Measurements from ENCODE around the gene FER1L5. TPM values are rescaled to one million over a fixed set of nuclear protein-coding genes. Genes with fewer than 3 reads are reported as not detected.
"Not testable (repeated sequence)": the region's sequence is repeated elsewhere in the genome, so short reads cannot be mapped to it uniquely, and the experiment has no call there.

The FER1L5 gene
- total RNA-seq, 1 experiment from 2014 or later = 0.24 TPM

DNA sequence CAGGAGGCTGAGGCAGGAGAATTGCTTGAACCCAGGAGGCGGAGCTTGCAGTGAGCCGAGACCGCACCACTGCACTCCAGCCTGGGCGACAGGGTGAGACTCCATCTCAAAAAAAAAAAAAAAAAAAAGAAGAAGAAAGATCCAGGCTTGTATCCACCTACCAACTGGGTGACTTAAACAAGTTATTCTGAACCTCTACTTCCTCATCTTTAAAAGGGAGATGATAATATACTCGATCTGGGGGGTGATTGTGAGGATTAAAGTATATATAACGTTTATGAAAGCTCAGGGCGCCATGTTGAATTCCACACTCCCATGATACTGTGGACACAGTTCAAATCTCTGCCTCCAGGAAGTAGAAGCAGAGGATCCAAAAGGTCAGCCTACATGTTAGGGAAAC lies 12.2 kb downstream of the FER1L5 start:
- not testable (repeated sequence) for H3K27me3 ChIP-seq (ENCODE audit: control insufficient read depth, insufficient read depth, low read length); DNase-seq; H3K4me3 ChIP-seq (ENCODE audit: insufficient read depth, low read depth, low read length); H3K36me3 ChIP-seq (replicated peaks; ENCODE audit: control insufficient read depth, insufficient read depth, low read length)

DNA sequence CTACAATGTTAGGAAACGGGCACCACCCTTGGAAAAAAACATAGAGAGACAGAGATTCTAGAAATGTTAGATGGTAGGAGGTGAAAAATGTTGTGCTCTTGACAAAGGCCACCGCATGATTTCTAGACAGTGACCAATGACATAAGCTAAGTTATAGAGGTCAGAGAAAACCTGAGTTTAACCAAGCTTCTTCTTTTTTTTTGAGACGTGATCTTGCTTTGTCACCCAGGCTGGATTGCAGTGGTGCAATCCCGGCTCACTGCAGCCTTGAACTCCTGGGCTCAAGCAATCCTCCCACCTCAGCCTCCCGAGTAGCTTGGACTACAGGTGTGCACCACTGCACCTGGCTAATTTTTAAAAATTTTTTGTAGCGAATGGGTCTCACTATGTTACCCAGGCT lies 13.0 kb downstream of the FER1L5 start:
- Histone ChIP-seq H3K36me3 (replicated peaks; ENCODE audit: control insufficient read depth, insufficient read depth, low read length) (no peaks in the 10 kb centered on the region), H3K4me3 (ENCODE audit: insufficient read depth, low read depth, low read length) (no peak overlapping the region), H3K27me3 (ENCODE audit: control insufficient read depth, insufficient read depth, low read length) (no peaks in the 10 kb centered on the region)
- no peak for DNase-seq

DNA sequence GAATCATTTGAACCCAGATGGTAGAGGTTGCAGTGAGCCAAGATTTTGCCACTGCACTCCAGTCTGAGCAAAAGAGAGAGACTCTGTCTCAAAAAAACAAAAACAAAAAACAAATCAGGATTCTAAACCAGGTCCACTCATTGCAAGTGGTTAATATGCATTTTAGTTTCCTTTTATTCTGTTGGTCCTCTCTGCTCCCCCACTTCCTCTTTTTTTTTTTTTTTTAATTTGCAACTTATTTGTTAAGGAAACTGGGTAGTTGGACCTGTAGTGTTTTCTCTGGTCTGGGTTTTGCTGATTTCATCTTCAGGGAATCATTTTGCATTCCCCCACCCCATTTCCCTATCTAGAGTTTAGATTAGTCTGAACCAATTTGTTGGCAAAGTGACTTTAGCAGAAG lies 14.0 kb downstream of the FER1L5 start:
- no peaks in the 10 kb centered on the region for H3K27me3 ChIP-seq (ENCODE audit: control insufficient read depth, insufficient read depth, low read length)
- no peaks in the 10 kb centered on the region for H3K36me3 ChIP-seq (replicated peaks; ENCODE audit: control insufficient read depth, insufficient read depth, low read length)
- no peak for DNase-seq
- H3K4me3 ChIP-seq (ENCODE audit: insufficient read depth, low read depth, low read length) = no peak overlapping the region

DNA sequence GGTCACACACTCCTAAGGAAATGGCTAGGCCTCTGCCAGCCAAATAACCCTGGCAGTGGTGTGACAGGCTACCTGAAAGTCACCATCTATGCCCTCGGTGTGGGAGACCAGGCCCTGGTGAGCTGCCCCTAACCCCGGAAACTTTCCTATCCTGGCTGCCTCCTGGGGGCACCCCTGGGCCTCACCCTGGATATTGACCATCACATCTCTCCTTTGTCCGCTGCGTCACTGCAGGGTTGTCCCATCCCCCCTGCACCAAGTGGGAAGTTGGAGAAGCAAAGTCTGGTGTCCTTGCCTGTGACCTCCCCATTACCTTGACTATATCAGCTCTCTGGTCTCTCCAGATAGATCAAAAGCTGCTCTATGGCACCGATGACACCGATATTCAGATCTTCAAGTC lies 18.8 kb downstream of the FER1L5 start:
- no peak overlapping the region for H3K4me3 ChIP-seq (ENCODE audit: insufficient read depth, low read depth, low read length)
- DNase-seq = no peak
- no peaks in the 10 kb centered on the region for H3K27me3 ChIP-seq (ENCODE audit: control insufficient read depth, insufficient read depth, low read length)
- no peaks in the 10 kb centered on the region for H3K36me3 ChIP-seq (replicated peaks; ENCODE audit: control insufficient read depth, insufficient read depth, low read length)

DNA sequence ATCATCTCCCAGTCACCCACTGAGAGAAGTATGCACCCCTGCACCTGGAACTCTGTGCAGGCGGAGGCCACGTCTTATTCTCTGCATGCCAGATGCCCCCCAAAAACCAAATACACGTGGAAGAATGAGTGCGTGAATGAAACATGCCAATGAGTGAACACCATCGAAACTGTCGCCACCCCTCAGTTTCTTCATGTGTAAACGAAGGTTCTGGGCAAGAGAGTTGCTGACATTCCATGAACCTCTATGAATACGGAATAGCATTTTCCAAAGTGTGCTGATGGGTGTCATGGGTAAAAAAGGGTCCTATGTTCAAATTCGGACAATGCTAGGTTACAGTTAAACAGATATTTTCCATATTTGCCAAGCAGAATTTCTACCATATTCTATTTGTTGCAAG lies 19.8 kb downstream of the FER1L5 start:
- Histone ChIP-seq H3K27me3 (ENCODE audit: control insufficient read depth, insufficient read depth, low read length) (no peaks in the 10 kb centered on the region), H3K4me3 (ENCODE audit: insufficient read depth, low read depth, low read length) (no peak overlapping the region), H3K36me3 (replicated peaks; ENCODE audit: control insufficient read depth, insufficient read depth, low read length) (no peaks in the 10 kb centered on the region)
- DNase-seq = no peak

DNA sequence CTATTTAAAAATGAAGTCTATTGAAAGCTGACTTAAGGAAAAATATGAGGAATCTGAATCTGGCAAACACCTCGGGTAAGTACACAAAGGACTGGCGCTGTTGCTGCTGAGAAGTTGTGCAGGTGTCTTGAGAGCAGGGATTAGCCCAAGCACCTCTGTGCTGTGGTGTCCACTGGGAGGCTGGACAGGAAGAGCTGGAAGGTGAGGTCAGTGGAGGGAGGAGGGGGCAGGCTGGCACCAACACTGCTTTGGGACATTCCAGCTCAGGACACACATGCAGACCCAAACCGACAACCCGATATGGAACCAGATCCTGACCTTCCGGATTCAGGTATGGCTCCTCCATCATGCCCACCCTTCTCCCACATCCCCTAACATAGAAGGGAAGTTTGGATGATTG lies 20.6 kb downstream of the FER1L5 start:
- no peak for DNase-seq
- no peaks in the 10 kb centered on the region for H3K36me3 ChIP-seq (replicated peaks; ENCODE audit: control insufficient read depth, insufficient read depth, low read length)
- no peaks in the 10 kb centered on the region for H3K27me3 ChIP-seq (ENCODE audit: control insufficient read depth, insufficient read depth, low read length)
- H3K4me3 ChIP-seq (ENCODE audit: insufficient read depth, low read depth, low read length) = no peak overlapping the region

DNA sequence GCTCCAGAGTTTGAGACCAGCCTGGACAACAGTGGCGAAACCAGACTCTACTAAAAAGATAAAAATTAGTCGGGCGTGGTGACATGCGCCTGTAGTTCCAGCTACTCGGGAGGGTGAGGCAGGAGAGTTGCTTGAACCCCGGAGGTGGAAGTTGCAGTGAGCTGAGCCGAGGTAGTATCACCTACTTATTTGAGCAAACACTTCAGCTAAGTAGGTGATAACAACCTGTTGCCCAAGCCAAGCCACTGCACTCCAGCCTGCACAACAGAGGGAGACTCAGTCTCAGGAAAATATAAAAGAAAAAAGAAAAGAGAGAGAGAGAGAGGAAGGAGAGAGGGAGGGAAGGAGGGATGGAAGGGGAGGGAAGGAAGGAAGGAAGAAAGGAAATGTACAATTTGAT lies 21.3 kb downstream of the FER1L5 start:
- no peaks in the 10 kb centered on the region for H3K27me3 ChIP-seq (ENCODE audit: control insufficient read depth, insufficient read depth, low read length)
- DNase-seq = no peak
- no peak overlapping the region for H3K4me3 ChIP-seq (ENCODE audit: insufficient read depth, low read depth, low read length)
- H3K36me3 ChIP-seq (replicated peaks; ENCODE audit: control insufficient read depth, insufficient read depth, low read length) = no peaks in the 10 kb centered on the region

DNA sequence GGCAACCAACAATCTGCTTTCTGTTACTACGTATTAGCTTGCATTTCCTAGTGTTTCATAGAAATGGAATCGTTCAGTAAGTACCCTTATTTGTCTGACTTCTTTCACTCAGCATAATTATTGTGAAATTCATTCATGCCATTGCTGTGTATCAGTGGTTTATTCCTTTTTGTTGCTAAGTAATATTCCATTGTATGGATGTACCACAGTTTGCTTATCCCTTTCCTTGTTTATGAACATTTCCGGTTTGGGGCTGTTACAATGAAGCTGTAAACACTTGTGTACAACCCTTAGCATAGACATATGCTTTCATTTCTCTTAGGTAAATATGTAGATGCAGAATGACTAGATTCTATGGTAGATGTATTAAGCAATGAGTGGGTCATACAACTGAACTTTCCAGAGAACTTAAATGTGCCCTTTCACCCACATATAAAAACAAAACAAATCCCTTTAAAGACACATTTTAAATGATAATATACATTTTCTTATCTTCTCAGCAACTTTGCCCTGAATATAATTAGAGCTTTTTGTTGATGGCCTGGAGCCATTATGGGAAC lies 21.9 kb downstream of the FER1L5 start:
- Histone ChIP-seq H3K4me3 (ENCODE audit: insufficient read depth, low read depth, low read length) (no peak overlapping the region), H3K36me3 (replicated peaks; ENCODE audit: control insufficient read depth, insufficient read depth, low read length) (no peaks in the 10 kb centered on the region), H3K27me3 (ENCODE audit: control insufficient read depth, insufficient read depth, low read length) (no peaks in the 10 kb centered on the region)
- no peak for DNase-seq

DNA sequence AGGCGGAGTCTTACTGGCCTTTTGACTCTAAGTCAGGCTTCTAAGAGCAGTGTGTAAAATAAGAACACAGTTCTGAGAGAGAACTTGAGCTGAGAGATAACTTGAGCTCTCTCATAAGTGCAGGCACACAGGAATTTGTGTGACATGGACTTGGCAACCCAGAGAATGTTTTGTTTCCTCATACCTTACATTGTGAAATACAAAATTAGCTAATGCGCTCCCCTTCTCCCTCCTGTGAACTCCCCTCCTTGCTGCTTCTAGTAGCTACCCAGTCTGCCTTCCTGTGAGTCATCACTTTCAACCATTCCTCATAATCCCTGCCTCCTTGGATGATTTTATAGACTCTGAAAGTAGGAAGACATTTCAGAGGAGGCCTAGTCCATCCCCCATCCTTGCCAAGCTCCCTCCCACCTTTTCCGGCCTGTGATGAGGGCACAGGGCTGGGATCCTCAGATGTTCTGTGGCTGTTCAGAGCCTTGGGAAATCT lies 22.6 kb downstream of the FER1L5 start:
- H3K4me3 ChIP-seq (ENCODE audit: insufficient read depth, low read depth, low read length) = no peak overlapping the region
- no peak for DNase-seq
- H3K27me3 ChIP-seq (ENCODE audit: control insufficient read depth, insufficient read depth, low read length) = no peaks in the 10 kb centered on the region
- H3K36me3 ChIP-seq (replicated peaks; ENCODE audit: control insufficient read depth, insufficient read depth, low read length) = no peaks in the 10 kb centered on the region

DNA sequence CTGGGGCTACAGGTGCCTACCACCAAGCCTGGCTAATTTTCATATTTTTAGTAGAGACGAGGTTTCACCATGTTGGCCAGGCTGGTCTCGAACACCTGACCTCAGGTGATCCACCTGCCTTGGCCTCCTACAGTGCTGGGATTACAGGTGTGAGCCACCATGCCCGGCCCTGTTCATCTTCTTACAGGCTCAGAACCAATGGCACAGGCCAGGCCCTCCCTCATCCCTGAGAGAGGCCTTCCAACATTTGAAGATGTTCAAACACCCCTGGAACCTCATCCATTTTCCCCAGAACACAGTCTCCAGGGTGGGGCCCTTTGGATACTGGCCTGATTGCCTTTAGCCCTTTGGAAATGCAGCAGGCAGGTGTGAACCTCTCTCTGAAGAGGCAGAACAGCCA lies 23.2 kb downstream of the FER1L5 start:
- not testable (repeated sequence) for DNase-seq; H3K36me3 ChIP-seq (replicated peaks; ENCODE audit: control insufficient read depth, insufficient read depth, low read length); H3K4me3 ChIP-seq (ENCODE audit: insufficient read depth, low read depth, low read length); H3K27me3 ChIP-seq (ENCODE audit: control insufficient read depth, insufficient read depth, low read length)

DNA sequence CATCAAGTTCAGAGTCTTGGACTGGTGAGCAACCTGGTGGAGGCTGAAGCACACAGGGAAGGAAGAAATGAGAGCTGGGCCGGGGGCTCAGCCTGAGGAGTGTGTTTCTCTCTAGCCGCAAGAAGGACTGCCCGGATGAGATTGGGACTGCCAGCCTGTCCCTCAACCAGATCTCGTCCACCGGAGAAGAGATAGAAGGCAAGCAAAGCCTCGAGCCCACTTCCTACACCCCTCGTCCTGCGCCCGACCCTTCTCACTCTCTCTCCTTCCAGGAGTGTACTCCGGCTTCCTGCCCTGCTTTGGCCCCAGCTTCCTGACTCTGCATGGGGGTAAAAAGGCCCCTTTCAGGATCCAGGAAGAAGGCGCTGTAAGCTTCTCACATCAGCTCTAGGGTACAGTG lies 26.2 kb downstream of the FER1L5 start:
- no peak for DNase-seq
- Histone ChIP-seq H3K4me3 (ENCODE audit: insufficient read depth, low read depth, low read length) (no peak overlapping the region), H3K27me3 (ENCODE audit: control insufficient read depth, insufficient read depth, low read length) (no peaks in the 10 kb centered on the region)

DNA sequence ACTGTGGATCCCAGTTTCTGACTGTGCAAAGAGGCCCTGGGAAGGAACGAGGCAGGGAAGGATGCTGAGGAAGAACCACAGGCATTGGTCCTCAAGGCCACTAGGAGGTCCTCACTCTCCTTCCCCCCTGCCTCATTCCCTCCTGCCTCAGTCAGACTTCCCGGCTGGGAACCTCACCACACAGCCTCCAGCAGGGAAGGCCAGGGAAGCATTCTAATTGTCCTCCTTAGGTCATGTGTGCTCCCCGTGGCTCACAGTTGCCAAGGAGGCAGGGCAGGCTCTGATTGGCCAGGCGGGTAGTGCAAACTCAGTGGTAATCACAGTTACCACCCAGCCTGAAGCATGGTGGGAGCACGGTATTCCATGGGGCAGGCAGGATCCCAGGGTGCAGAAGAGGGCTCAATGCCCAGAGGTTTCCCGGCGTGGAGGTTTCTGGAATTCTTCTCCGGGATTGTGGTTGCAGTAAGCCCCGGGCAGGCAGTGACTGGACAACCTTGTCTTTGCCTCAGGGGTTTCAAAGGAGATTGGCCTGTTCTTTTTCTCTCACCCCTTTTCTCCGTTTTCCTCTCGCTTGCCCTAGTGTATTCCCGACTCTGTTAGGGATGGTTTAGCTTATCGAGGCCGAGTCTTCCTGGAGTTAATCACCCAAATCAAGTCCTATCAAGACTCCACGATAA lies 27.1 kb downstream of the FER1L5 start:
- no peak overlapping the region for H3K4me3 ChIP-seq (ENCODE audit: insufficient read depth, low read depth, low read length)
- DNase-seq = no peak
- H3K36me3 ChIP-seq (replicated peaks; ENCODE audit: control insufficient read depth, insufficient read depth, low read length) = no peaks in the 10 kb centered on the region
- H3K27me3 ChIP-seq (ENCODE audit: control insufficient read depth, insufficient read depth, low read length) = no peaks in the 10 kb centered on the region

More for the DNA sequence above, 26.2 kb downstream of the FER1L5 start:
- H3K36me3 ChIP-seq (replicated peaks; ENCODE audit: control insufficient read depth, insufficient read depth, low read length) = no peaks in the 10 kb centered on the region

DNA sequence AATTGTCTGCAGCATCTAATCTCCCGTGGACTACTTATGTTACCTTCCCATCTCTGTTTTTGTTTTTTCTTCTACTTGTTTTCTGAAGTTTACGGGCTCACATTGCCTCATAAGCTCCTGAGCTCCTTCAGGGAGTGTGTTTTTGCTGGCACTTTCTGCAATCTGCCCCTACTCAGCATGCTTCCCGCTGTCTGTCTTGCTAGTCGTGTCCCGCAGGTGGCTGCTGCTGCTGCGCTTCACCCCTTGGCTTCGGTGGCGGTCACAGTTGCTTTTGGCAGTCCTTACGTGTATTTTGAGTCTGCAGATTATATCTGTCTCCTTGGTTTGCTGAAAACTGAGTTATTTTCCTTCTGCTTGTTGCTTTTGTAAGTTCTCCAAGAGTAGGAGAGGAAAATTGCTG lies 37.3 kb downstream of the FER1L5 start:
- no peak overlapping the region for H3K4me3 ChIP-seq (ENCODE audit: insufficient read depth, low read depth, low read length)

DNA sequence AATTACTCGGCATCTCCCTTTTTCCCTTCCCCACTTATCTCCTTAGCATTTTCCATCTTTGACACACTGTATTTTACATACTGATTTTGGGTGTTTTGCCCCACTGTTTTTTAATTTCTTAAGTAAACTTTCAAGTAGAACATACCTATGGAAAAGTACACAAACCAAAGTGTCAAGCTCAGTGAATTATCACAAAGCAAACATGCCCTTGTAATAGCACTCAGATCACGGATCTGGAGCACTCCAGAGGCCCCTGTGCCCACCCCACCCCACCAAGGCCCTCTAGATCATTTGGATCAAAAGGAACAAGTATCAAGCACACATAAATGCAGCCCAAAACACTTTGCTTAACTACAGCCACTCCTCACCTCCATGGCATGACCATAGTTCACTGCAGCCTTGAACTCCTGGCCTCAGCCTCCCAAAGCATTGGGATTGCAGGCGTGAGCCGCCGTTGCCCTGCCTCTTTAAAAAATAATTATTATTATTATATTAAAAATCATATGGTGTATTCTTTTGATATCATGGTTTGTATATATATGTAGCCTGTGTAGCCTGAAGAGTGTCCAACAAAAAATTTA lies 38.1 kb downstream of the FER1L5 start:
- Histone ChIP-seq H3K4me3 (ENCODE audit: insufficient read depth, low read depth, low read length) (no peak overlapping the region), H3K36me3 (replicated peaks; ENCODE audit: control insufficient read depth, insufficient read depth, low read length) (no peaks in the 10 kb centered on the region), H3K27me3 (ENCODE audit: control insufficient read depth, insufficient read depth, low read length) (no peaks in the 10 kb centered on the region)
- no peak for DNase-seq

More for the DNA sequence above, 37.3 kb downstream of the FER1L5 start:
- peak; percentile 66 for DNase-seq
- no peaks in the 10 kb centered on the region for H3K27me3 ChIP-seq (ENCODE audit: control insufficient read depth, insufficient read depth, low read length)
- H3K36me3 ChIP-seq (replicated peaks; ENCODE audit: control insufficient read depth, insufficient read depth, low read length) = no peaks in the 10 kb centered on the region

DNA sequence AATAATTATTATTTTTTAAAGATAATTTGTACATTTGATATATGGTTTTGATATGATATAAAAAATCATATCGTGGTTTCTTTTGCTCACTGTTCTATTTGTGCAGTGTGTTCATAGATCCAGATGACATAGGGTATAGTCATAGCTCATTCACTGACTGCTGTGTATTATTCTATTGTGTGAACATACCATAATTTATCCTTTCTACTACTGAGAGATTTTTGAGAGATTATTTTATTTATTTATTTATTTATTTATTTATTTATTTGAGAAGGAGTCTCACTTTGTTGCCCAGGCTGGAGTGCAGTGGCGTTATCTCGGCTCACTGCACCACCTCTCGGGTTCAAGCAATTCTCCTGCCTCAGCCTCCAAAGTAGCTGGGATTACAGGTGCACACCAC lies 39.0 kb downstream of the FER1L5 start:
- Histone ChIP-seq H3K4me3 (ENCODE audit: insufficient read depth, low read depth, low read length) (no peak overlapping the region), H3K36me3 (replicated peaks; ENCODE audit: control insufficient read depth, insufficient read depth, low read length) (no peaks in the 10 kb centered on the region), H3K27me3 (ENCODE audit: control insufficient read depth, insufficient read depth, low read length) (no peaks in the 10 kb centered on the region)
- DNase-seq = no peak
